Right forelimb (tissue), 1 donor: ENCODE data around the gene NEURL2.
"Not testable (repeated sequence)": the region's sequence is repeated elsewhere in the genome, so short reads cannot be mapped to it uniquely, and the experiment has no call there.

Experiments
- DNase-seq: peaks from one replicate; pipeline ENCODE4 v3.0.0-alpha.2; 2018

NEURL2 gene

DNA sequence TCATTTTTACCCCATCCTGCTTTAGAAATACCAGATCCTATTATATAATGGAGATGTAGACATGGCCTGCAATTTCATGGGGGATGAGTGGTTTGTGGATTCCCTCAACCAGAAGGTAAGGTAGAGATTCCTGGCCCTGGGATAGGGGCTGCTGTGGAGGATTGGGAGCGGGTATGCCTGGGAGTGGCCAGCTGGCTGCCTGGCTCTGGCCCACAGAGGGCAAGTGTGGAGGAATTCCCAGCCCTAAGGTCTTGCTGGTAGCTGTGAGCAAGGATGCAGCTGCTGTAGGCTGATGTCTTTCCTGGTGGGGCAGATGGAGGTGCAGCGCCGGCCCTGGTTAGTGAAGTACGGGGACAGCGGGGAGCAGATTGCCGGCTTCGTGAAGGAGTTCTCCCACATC lies 6.7 kb upstream of the NEURL2 start:
- no peak for DNase-seq

- DNase-seq: no peak
These were observed 6.3 kb upstream of the NEURL2 start for GRCh38 chr20:45897289-45897688.

DNA sequence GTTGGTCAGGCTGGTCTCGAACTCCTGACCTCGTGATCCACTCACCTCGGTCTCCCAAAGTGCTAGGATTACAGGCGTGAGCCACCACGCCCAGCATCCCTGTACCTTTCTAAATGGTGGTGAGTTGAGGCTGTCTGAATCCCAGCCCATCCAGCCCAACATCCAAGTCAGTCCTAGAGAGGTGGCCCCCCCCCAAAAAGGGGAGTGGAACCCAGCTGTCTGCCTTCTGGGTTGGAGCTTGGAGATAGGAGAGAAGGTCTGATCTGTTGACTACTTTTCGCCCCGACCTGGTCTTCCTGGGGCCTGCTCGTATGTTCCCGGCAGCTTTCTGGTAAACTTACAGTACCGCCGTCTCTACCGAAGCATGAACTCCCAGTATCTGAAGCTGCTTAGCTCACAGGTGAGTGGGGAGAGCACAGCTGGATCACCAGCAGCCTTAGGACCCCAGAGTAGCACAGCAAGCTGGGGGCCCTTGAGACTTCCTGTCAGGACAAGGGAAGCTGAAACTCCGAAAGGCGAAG lies 5.7 kb upstream of the NEURL2 start:
- no peak for DNase-seq

DNA sequence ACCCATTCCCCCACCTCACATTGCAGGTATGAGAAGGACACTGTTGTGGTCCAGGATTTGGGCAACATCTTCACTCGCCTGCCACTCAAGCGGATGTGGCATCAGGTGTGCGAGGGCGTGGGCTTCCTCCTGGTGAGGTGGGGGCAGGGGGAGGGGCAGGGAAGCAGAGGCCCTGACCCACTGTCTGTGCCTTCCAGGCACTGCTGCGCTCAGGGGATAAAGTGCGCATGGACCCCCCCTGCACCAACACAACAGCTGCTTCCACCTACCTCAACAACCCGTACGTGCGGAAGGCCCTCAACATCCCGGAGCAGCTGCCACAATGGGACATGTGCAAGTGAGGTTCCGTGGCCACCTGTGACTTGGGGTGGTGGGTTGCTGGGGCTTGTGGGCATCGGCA lies 3.8 kb upstream of the NEURL2 start:
- DNase-seq: no peak

GRCh38 chr20:45893831-45894230 lies 2.8 kb upstream of the NEURL2 start:
- no peak for DNase-seq

DNA sequence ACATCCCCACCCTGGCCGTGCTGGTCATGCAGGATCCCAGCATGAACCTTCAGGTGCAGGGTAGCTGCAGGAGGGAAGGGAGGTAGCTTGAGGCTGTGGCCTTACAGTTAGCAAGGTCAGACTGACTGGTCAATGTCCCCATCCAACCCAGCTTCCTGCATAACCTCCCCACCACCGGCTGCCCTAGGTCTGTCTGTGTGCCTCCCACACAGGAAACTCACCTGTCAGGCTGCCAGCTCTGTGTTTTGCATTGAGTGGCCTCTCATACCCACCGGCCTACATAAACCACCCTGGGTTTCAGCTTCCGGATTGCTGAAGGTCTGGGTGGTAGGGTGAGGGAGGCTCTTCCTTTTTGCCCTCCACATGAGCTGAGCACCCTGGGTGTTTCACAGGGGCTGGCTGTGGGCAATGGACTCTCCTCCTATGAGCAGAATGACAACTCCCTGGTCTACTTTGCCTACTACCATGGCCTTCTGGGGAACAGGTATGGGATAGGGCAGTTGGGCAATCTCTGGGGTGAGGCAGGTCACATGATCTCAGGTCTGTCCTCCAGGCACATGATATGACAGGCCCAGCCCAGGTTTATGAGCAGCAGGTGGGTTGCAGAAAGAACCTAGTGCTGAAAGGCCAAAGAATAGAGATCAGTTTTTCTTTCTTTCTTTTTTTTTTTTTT lies 2.0 kb upstream of the NEURL2 start:
- DNase-seq: no peak

DNA sequence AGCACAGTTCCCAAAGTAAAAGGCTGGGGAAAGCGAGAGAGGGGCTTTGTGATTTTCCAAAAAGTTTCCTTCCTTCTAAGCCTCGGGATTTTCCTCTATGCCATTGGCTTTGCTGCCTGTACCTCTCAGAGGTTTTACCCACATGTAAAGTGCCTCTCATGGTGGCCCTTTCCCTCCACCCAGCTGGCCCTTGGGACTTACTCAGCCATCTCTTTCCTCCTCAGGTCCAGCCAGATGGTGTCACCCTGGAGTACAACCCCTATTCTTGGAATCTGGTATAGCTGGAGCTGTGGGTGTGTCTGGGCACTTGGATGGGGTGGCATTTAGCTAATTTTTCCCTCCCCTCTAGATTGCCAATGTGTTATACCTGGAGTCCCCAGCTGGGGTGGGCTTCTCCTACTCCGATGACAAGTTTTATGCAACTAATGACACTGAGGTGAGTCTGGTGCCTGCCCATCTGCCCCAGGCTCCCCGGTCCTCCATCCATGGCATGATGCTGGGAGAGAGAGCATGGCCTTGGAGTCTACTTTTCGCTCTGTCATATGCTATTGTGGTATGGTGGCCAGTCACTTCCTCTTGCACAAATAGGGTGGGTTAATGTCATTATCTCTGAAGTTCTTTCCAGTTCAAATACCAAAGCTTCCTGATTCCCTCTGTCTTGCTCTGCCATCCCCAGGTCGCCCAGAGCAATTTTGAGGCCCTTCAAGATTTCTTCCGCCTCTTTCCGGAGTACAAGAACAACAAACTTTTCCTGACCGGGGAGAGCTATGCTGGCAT lies 1.2 kb upstream of the NEURL2 start:
- DNase-seq: no peak

DNA sequence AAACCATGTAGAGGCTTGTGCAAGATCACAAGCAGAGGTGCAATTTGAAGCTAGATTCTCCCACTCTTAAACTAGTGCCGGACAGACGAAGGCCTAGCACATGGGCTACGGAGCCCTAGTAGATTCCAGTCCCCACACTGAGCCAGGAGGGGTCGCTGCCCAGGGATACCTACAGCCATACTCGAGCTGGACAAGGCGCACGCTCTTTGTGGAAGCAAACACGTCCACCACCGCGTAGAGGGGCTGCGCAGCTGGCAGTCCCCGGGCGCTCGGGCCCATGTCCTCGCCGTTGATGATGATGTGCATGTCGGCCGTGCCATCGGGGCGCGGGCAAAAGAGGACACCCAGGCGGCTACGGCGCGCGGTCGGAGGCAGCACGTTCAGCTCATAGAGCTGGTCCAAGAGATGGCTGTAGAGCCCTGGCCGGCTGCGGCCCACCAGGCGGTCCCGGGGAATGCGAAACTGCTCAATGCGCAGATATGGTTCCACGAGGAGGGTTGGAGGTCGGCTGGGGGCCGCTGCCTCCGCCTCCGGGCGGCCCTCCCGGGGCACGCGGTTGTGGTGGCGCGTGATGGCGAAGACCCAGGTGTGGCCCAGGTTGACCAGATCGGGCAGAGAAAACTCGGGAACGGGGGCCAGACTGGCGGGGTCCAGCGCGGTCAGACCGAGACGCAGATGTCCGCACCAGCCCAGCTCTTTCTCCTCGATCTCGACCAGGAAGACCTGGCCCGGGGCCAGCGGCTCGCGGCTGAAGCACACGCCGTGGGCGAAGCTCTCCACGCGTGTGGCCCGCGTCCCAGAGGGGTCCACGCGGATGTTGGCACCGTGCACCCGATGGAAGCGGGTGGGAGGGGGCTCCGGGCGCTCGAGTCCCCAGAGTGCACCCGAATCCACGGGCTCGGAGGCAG lies 677 bp downstream of the NEURL2 start:
- peak; percentile 87 for DNase-seq

DNA sequence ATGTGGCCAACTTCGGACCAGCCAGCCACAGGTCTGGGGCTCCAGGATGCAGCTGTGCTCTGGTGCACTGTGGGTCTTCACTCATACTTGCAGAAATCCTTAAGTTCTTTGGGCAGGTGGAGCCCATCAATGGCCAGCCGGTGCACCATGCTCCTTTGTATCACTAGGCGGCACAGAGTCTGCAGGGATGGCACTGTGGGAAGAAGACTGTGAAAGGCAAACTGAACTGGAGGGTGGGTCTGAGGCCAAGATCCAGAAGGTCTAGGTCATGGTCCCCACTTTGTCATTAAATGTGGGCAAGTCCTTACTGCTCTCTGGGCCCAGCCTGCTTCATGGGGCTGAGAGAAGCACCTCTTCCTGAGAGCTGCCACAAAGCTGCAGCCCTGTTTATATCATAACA lies 2.3 kb downstream of the NEURL2 start:
- DNase-seq: no peak

GRCh38 chr20:45887346-45887715 lies 3.7 kb downstream of the NEURL2 start, which contains the start of gene SPATA25:
SPATA25 (minus strand) TSS chr20:45887622; CDS start chr20:45887590, 32 bp downstream.
- DNase-seq: no peak

- no peak for DNase-seq
These were observed 4.2 kb downstream of the NEURL2 start for GRCh38 chr20:45886590-45887345.

- no peak for DNase-seq
These were observed 7.9 kb downstream of the NEURL2 start for GRCh38 chr20:45883100-45883469.

DNA sequence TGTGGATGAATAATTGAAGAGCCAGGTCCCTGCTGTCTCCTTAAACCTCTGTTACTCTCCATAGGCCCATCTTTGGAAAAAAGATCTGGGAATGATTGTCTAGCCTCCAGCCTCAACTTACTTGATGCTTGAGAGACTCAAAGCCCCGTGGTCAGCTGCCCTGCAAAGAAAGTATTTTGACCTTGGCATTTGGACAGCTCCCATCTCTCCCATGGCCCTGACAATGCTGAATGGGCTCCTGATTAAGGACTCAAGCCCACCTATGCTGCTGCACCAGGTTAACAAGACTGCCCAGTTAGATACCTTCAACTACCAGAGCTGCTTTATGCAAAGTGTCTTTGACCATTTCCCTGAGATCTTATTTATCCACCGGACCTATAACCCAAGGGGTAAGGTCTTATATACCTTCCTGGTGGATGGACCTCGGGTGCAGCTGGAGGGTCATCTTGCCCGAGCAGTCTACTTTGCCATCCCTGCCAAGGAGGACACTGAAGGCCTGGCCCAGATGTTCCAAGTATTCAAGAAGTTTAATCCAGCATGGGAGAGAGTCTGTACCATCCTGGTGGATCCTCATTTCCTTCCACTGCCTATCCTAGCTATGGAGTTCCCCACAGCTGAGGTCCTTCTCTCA lies 8.4 kb downstream of the NEURL2 start:
- DNase-seq: no peak

DNA sequence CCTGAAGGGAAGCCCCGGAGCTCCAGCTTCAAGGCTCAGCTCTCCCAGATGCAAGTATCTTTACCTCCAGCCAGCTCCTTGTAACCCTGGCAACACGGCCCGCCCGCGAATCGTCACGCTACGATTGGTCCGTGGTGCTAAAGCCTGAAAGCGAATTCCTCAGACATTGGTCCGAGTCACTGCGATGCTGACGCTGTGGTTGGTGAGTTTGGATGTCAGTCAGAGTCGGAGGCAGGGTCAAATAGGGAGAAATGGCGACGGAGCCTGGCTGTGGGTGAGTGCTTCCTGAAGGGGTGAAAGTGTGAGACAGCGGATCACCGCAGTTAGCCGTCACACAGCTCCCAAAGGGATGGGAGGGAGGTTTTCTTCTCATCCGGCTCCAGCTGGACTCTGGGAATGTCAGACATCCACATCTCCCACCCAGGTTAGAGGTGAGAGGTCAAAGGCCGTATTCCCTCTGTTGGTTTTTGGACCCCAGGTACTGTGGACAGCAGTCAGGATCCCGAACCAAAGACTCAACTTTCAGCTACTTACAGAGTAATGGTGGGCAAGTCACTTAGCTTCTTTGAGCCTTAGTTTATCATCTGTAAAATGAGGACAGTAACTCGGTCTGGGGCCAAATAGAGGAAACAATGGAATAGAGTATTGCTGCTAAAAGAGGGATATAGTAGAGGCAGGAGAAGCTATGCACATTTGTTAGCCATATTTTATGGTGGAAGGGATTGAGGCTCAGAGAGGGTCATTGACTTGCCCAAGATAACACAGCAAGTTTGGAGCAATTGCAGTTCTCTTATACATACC lies 9.8 kb downstream of the NEURL2 start, which contains the start of gene ZSWIM1:
Gene ZSWIM1, plus strand, starts transcription at position 240 of the 801 bp plus-strand sequence. CDS start 1,366 bp downstream, outside the sequence.
- DNase-seq: peak; percentile 100

DNA sequence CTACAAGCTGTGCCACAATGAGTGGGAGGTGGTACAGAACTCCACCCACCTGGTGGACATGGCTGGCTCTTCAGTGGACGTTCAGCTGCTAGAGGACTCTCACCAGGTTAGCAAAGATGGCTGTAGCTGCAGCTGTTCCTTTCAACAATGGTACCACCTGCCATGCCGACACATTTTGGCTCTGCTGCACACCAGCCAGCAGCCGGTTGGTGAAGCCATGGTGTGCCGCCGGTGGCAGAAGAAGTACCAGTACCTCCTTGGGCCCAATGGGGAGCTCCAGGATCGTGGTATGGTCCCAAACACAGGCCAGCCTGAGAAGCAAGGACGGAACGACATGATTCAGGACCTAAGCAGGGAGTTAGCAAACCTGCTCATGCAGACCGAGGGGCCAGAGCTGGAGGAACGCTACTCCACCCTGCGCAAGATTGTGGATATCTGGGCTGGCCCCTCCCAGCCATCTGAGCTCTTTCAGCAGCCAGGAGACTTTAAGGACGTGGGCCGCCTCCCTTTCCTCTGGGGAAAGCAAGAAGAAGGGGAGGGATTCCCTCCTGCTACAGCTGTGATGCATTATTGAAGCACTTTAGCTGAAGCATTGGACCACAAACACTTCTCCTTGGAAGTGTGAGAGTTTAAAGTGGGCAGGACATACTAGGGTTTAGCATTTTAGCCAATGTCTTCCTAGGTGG lies 12.8 kb downstream of the NEURL2 start:
- no peak for DNase-seq

DNA sequence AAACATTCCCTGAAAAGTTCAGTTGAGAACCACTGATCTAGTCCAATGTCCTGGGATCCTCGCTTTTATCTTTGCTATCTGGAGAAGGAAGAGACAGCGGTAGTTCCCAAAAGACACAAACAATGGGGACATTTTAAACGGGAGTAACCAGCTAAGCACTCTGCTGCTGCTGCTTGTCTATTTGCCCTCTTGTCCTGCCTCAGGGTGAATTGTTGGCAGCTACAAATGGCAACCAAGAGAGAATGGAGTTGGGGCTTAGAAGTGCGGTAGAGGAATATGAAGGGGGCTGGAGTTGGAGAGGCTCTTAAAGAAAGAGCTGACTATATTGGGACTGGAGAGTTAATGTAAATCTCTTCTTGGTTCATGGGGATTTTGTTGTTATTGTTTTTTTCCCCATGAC lies 16.4 kb downstream of the NEURL2 start:
- DNase-seq: no peak

GRCh38 chr20:45874104-45874481 lies 16.9 kb downstream of the NEURL2 start:
- not testable (repeated sequence) for DNase-seq

DNA sequence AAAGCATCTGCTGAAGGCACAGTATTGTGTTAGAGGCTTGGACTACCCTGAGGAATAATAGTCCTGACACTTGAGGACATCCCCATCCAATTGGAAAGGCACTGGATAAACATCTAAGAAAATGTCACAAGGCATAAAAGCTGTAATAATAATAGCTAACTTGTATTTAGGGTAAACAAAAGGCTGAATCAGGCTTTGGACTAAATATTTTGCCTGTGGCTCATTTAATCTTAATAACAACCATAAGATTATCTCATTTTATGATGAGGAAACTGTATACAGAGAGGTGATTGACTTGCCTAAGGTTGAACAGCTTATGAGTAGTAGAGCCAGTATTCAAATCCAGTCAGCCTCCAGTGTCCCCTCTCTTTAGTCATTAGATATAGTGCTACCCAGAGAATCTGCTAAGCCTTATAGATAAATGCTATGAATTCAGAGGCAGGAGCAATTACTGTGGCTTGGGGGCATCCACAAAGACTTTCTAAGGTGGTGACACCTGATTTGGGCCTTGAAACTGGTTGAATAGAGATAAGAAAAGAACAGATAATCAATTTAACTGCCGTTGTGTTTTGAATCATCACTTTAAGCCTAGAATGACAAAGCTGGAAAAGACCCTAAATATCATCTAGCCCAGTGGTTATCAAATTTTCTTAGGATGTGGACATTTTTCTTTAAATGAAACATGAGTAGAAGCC lies 17.5 kb downstream of the NEURL2 start:
- DNase-seq: no peak

DNA sequence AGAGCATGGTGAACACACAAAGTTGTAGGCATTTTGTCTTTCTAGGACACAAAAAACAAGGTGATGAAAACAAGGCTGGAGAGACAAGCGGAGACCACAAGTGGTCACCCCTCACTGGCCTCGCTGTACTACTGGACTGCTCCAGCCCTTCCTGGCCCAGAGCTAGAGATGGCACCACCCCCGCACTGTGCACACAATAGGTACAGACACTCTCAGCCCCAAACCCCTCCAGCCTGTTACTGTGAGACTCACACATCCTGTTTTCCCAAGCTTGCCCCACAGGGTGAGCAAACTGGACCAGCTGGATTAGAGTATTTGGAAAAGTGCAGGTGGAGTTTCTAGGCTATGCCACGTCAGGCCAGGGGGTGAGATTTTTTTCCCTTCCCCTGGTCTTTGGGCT lies 18.4 kb downstream of the NEURL2 start:
- DNase-seq: no peak

- no peak for DNase-seq
These were observed 23.2 kb downstream of the NEURL2 start for GRCh38 chr20:45867819-45868176.
